ENCODE measurements around the gene TBL1X. TPM values are rescaled to one million over a fixed set of nuclear protein-coding genes. Genes with fewer than 3 reads are reported as not detected.

Gene TBL1X
- total RNA-seq, 1 donor from 2014 or later = 32.5 TPM

DNA sequence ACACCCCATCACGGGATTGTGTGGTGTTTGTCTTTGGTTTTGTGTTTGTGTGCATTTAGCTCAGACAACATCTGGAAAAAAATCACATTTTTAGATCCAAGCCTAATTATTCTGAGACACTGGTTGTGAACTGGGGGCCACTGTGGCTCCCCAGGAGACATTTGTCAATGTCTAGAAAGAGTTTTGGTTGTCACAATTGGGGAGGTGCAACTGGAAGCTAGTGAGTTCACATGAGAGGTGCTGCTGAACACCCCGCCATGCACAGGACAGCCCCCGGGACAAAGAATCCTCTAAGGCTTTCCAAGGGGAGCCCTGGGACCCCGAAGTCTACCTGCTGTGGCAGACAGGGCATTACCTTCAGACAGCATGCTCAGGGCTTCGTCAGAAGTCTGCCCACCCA lies 274.3 kb downstream of the TBL1X start:
- TF ChIP-seq, protein P1, sequence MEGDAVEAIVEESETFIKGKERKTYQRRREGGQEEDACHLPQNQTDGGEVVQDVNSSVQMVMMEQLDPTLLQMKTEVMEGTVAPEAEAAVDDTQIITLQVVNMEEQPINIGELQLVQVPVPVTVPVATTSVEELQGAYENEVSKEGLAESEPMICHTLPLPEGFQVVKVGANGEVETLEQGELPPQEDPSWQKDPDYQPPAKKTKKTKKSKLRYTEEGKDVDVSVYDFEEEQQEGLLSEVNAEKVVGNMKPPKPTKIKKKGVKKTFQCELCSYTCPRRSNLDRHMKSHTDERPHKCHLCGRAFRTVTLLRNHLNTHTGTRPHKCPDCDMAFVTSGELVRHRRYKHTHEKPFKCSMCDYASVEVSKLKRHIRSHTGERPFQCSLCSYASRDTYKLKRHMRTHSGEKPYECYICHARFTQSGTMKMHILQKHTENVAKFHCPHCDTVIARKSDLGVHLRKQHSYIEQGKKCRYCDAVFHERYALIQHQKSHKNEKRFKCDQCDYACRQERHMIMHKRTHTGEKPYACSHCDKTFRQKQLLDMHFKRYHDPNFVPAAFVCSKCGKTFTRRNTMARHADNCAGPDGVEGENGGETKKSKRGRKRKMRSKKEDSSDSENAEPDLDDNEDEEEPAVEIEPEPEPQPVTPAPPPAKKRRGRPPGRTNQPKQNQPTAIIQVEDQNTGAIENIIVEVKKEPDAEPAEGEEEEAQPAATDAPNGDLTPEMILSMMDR (conservative IDR thresholded peaks at IDR 0.05) = no peak
- Mint-ChIP-seq H3K27ac (ENCODE audit: unreplicated experiment) (no peak overlapping the region), H3K9me3 (peaks cover 9% of the 10 kb centered on the region), H3K4me3 (no peak overlapping the region), H3K4me1 (no peaks in the 10 kb centered on the region), H3K36me3 (ENCODE audit: low read depth) (peaks cover 10% of the 10 kb centered on the region), H3K27me3 (ENCODE audit: low read depth) (no peaks in the 10 kb centered on the region)
- no peak for DNase-seq (ENCODE audit: low read depth, low spot score)

GRCh38 chrX:9745417-9746115 lies 280.7 kb downstream of the TBL1X start:
- DNase-seq (ENCODE audit: low read depth, low spot score) = no peak
- TF ChIP-seq, protein P1 (conservative IDR thresholded peaks at IDR 0.05) = no peak
- Mint-ChIP-seq H3K27ac (ENCODE audit: unreplicated experiment) (peak overlapping the region; percentile 93), H3K36me3 (ENCODE audit: low read depth) (peaks cover 9% of the 10 kb centered on the region), H3K27me3 (ENCODE audit: low read depth) (no peaks in the 10 kb centered on the region), H3K4me1 (peaks cover 23% of the 10 kb centered on the region), H3K9me3 (peaks cover 10% of the 10 kb centered on the region), H3K4me3 (no peak overlapping the region)

- TF ChIP-seq, protein P1 (conservative IDR thresholded peaks at IDR 0.05) = no peak
- DNase-seq (ENCODE audit: low read depth, low spot score) = no peak
- Mint-ChIP-seq H3K27me3 (ENCODE audit: low read depth) (no peaks in the 10 kb centered on the region), H3K4me3 (no peak overlapping the region), H3K27ac (ENCODE audit: unreplicated experiment) (peak overlapping the region; percentile 93), H3K36me3 (ENCODE audit: low read depth) (peaks cover 9% of the 10 kb centered on the region), H3K4me1 (peaks cover 23% of the 10 kb centered on the region), H3K9me3 (peaks cover 10% of the 10 kb centered on the region)
Observed at GRCh38 chrX:9746148-9746888, 281.5 kb downstream of the TBL1X start.

- Mint-ChIP-seq H3K4me1 (peaks cover 23% of the 10 kb centered on the region), H3K27me3 (ENCODE audit: low read depth) (no peaks in the 10 kb centered on the region), H3K36me3 (ENCODE audit: low read depth) (peaks cover 9% of the 10 kb centered on the region), H3K27ac (ENCODE audit: unreplicated experiment) (no peak overlapping the region), H3K9me3 (peaks cover 10% of the 10 kb centered on the region), H3K4me3 (no peak overlapping the region)
- DNase-seq (ENCODE audit: low read depth, low spot score) = no peak
- TF ChIP-seq, protein P1 (conservative IDR thresholded peaks at IDR 0.05) = no peak
Observed at GRCh38 chrX:9747644-9748043, 282.8 kb downstream of the TBL1X start.

DNA sequence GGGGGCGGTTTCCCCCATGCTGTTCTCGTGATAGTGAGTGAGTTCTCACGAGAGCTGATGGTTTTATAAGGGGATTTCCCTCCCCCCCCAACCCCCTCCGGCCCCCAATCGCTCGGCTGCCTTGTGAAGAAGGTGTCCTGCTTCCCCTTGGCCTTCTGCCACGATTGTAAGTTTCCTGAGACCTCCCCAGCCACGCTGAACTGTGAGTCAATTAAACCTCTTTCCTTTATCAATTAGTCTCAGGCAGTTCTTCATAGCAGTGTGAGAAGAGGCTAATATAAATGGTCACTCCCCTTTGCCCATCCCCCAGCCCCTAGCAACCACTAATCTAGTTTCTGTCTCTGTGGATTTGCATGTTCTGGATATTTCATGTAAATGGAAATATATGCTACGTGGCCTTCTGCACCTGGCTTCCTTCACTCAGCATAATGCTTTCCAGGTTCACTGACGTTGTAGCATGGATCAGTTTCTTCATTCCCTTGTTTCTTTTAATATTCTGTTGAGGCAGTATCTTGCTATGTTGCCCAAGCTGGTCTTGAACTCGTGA lies 284.4 kb downstream of the TBL1X start:
- DNase-seq (ENCODE audit: low read depth, low spot score) = no peak
- Mint-ChIP-seq H3K4me1 (peaks cover 23% of the 10 kb centered on the region), H3K4me3 (no peak overlapping the region), H3K9me3 (peaks cover 8% of the 10 kb centered on the region), H3K27ac (ENCODE audit: unreplicated experiment) (no peak overlapping the region), H3K36me3 (ENCODE audit: low read depth) (peaks cover 6% of the 10 kb centered on the region), H3K27me3 (ENCODE audit: low read depth) (no peaks in the 10 kb centered on the region)
- TF ChIP-seq, protein P1 (conservative IDR thresholded peaks at IDR 0.05) = no peak

Data from neural crest cell (in vitro differentiated cells).